SH-SY5Y (cell line): ENCODE data around the gene CUEDC1.

Experiments used
- GATA2 ChIP-seq: IDR thresholded peaks from 2 replicates; pipeline ENCODE4 v1.6.1; 2011; ENCODE audit warnings: mild to moderate bottlenecking, low read depth, low read length
- GATA3 ChIP-seq: IDR thresholded peaks from 2 replicates; pipeline ENCODE4 v1.6.1; 2011; ENCODE audit warnings: low read depth, mild to moderate bottlenecking, low read length, moderate library complexity

DNA sequence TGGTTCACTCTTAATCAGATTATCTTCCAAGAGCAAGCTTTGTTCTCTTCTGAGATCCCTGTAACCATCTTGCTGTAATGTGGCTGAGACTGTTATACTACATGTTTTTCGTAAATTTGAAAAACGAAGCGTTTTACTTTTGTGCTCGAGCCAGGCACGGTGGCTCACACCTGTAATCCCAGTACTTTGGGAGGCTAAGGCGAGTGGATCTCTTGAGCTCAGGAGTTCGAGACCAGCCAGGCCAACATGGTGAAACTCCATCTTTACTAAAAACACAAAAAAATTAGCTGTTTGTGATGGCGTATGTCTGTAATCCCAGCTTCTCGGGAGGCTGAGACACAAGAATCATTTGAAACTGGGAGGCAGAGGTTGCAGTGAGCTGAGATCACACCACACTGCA, 7.8 kb downstream of the CUEDC1 start:
- TF ChIP-seq GATA3: no peak
- TF ChIP-seq GATA2: no peak
